ENCODE data around the gene ZNF665. TPM values are rescaled to one million over a fixed set of nuclear protein-coding genes. Genes with fewer than 3 reads are reported as not detected.
A peak's percentile ranks its signal among the peaks of the same experiment; 100 is the strongest.
"Not testable (repeated sequence)": the region's sequence is repeated elsewhere in the genome, so short reads cannot be mapped to it uniquely, and the experiment has no call there.

Gene ZNF665
- polyA plus RNA-seq (ENCODE audit: insufficient read length in 10 of 10): 1 to 10 TPM; 2.4 to 5.2 (median 4.2) TPM
- long read RNA-seq, donor 1: 0 reads
- long read RNA-seq, donor 2: 0 reads
- long read RNA-seq, donor 3: 0 reads
- long read RNA-seq, donor 4: 0 reads
- long read RNA-seq, donor 5, full-length matches to known transcripts: 2 of 2 reads
- long read RNA-seq, donor 5, partial matches to known transcripts: 0 of 2 reads
- long read RNA-seq, donor 5, other reads (novel, unspliced or antisense): 0 of 2 reads
- long read RNA-seq, donor 6, full-length matches to known transcripts: 1 of 1 reads
- long read RNA-seq, donor 6, partial matches to known transcripts: 0 of 1 reads
- long read RNA-seq, donor 6, other reads (novel, unspliced or antisense): 0 of 1 reads
- long read RNA-seq, donor 7: 0 reads
- long read RNA-seq, donor 8, full-length matches to known transcripts: 1 of 1 reads
- long read RNA-seq, donor 8, partial matches to known transcripts: 0 of 1 reads
- long read RNA-seq, donor 8, other reads (novel, unspliced or antisense): 0 of 1 reads
- long read RNA-seq, donor 9: 0 reads

- DNase-seq: peak; percentile 81 to 93 (median 88)
Observed at GRCh38 chr19:53192771-53193534, at the start of gene ZNF665. TSS of gene ZNF665 (minus strand) at chr19:53193358. CDS start at chr19:53182898, 10,460 bp downstream.

- DNase-seq: no peak
Observed at GRCh38 chr19:53237114-53237777, 44.1 kb upstream of the ZNF665 start.

GRCh38 chr19:53224606-53225005 lies 31.4 kb upstream of the ZNF665 start:
- DNase-seq: peak in 2 of 3 donors; percentile 0 to 32

- DNase-seq: not testable (repeated sequence)
Observed at GRCh38 chr19:53222716-53223115, 29.6 kb upstream of the ZNF665 start.

GRCh38 chr19:53212703-53213320 lies 19.7 kb upstream of the ZNF665 start:
- no peak for DNase-seq

- DNase-seq: not testable (repeated sequence)
Observed at GRCh38 chr19:53211554-53211953, 18.4 kb upstream of the ZNF665 start.

- peak; percentile 92 to 97 (median 96) for DNase-seq
Observed at GRCh38 chr19:53196777-53197396, 3.7 kb upstream of the ZNF665 start.

- DNase-seq: peak; percentile 79 to 90 (median 86)
Observed at GRCh38 chr19:53195265-53195903, 2.2 kb upstream of the ZNF665 start.

- DNase-seq: no peak
Observed at GRCh38 chr19:53193535-53194222, 521 bp upstream of the ZNF665 start.

- no peak for DNase-seq
Observed at GRCh38 chr19:53190253-53190652, 2.9 kb downstream of the ZNF665 start.

- not testable (repeated sequence) for DNase-seq
Observed at GRCh38 chr19:53189691-53190198, 3.4 kb downstream of the ZNF665 start.

GRCh38 chr19:53185155-53185882 lies 7.8 kb downstream of the ZNF665 start:
- DNase-seq: not testable (repeated sequence)

GRCh38 chr19:53183146-53183764 lies 9.9 kb downstream of the ZNF665 start:
- no peak for DNase-seq

GRCh38 chr19:53182202-53182601 lies 11.0 kb downstream of the ZNF665 start:
- no peak for DNase-seq

GRCh38 chr19:53177986-53178385 lies 15.2 kb downstream of the ZNF665 start:
- DNase-seq: no peak

GRCh38 chr19:53172889-53173288 lies 20.3 kb downstream of the ZNF665 start:
- DNase-seq: peak in 1 of 3 donors; percentile 18

- DNase-seq: no peak
Observed at GRCh38 chr19:53165691-53166091, 27.5 kb downstream of the ZNF665 start.

GRCh38 chr19:53161123-53161522 lies 32.0 kb downstream of the ZNF665 start:
- DNase-seq: no peak

Data from muscle of back (tissue), 13 donors.